A673 (cell line): ENCODE data around the gene ARSB. TPM values are rescaled to one million over a fixed set of nuclear protein-coding genes. Genes with fewer than 3 reads are reported as not detected.
A peak's percentile ranks its signal among the peaks of the same experiment; 100 is the strongest.

Experiments used
- BruUV-seq: library from RNA; stranded (reverse); fragments of 400-500 nt; replicated peaks from 2 replicates; lab custom pipeline; 2021; lab: Mats Ljungman, UMichigan
- CTCF ChIA-PET: fragments of 300-600 bp; sonication (Branson Sonifier 250); formaldehyde crosslinking; loops from one replicate; lab custom pipeline; 2022; ENCODE audit warnings: antibody characterized with exemption; lab: Charles Lee
- POLR2A ChIA-PET: fragments of 300-600 bp; sonication (Branson Sonifier 250); formaldehyde crosslinking; loops from one replicate; lab custom pipeline; 2022; ENCODE audit warnings: antibody characterized with exemption; ENCODE audit not compliant: low non-redundant PET; lab: Charles Lee
- DNase-seq: peaks from one replicate; pipeline ENCODE4 v3.0.0-alpha.2; 2015; ENCODE audit warnings: low spot score
- H3K27ac ChIP-seq: fragments of 200-600 bp; sonication (generic); 2 replicates; pipeline ENCODE4 v1.5.1; 2016; ENCODE audit warnings: mixed run types, low read depth, mild to moderate bottlenecking, mixed read lengths, antibody characterized with exemption, low read length; ENCODE audit not compliant: poor library complexity, severe bottlenecking
- H3K27me3 ChIP-seq: fragments of 200-600 bp; sonication (generic); replicated peaks from 2 replicates; pipeline ENCODE4 v1.6.1; 2017; ENCODE audit warnings: mixed run types, low read depth, mild to moderate bottlenecking, mixed read lengths, antibody characterized with exemption, low read length; ENCODE audit not compliant: insufficient read depth, poor library complexity
- H3K36me3 ChIP-seq: fragments of 200-600 bp; sonication (generic); 2 replicates; pipeline ENCODE4 v1.6.1; 2016; ENCODE audit warnings: mixed run types, mild to moderate bottlenecking, mixed read lengths, antibody characterized with exemption, low read length; ENCODE audit not compliant: insufficient read depth, poor library complexity, severe bottlenecking
- H3K4me1 ChIP-seq: fragments of 200-600 bp; sonication (generic); 2 replicates; pipeline ENCODE4 v1.6.1; 2017; ENCODE audit warnings: mixed run types, mild to moderate bottlenecking, mixed read lengths, antibody characterized with exemption, low read length; ENCODE audit not compliant: insufficient read depth, poor library complexity, severe bottlenecking
- H3K4me3 ChIP-seq: fragments of 200-600 bp; sonication (generic); 2 replicates; pipeline ENCODE4 v1.5.1; 2016; ENCODE audit warnings: low read depth, mixed run types, mild to moderate bottlenecking, mixed read lengths, low read length; ENCODE audit not compliant: poor library complexity, severe bottlenecking
- H3K9me3 ChIP-seq: fragments of 200-600 bp; sonication (generic); 2 replicates; pipeline ENCODE4 v1.6.1; 2016; ENCODE audit warnings: mixed run types, low read depth, mild to moderate bottlenecking, mixed read lengths, antibody characterized with exemption, low read length; ENCODE audit not compliant: poor library complexity, severe bottlenecking
- CTCF ChIP-seq: fragments of 300-800, 200-600 bp; sonication (generic); conservative IDR thresholded peaks from 2 replicates; pipeline ENCODE4 v1.5.1; 2017; ENCODE audit warnings: low read depth, mild to moderate bottlenecking, antibody characterized with exemption, low read length, moderate library complexity, mixed read lengths
- EZH2 ChIP-seq: fragments of 200-600 bp; sonication (generic); IDR thresholded peaks from 2 replicates; pipeline ENCODE4 v1.6.1; 2017; ENCODE audit warnings: borderline replicate concordance, low read depth, mild to moderate bottlenecking, mixed read lengths, antibody characterized with exemption, low read length; ENCODE audit not compliant: poor library complexity, severe bottlenecking
- intact Hi-C: fragments of 100-400 bp; cut with micrococcal nuclease; formaldehyde crosslinking; loops from one replicate; pipeline ENCODE4 v1.10.0; 2022; ENCODE audit not compliant: unreplicated experiment
- total RNA-seq: library from RNA; stranded (reverse); gene quantifications from 2 replicates; pipeline ENCODE4 v1.2.3, GENCODE V29; 2021

Gene ARSB
- total RNA-seq, 1 experiment from 2014 or later = 16.8 TPM

DNA sequence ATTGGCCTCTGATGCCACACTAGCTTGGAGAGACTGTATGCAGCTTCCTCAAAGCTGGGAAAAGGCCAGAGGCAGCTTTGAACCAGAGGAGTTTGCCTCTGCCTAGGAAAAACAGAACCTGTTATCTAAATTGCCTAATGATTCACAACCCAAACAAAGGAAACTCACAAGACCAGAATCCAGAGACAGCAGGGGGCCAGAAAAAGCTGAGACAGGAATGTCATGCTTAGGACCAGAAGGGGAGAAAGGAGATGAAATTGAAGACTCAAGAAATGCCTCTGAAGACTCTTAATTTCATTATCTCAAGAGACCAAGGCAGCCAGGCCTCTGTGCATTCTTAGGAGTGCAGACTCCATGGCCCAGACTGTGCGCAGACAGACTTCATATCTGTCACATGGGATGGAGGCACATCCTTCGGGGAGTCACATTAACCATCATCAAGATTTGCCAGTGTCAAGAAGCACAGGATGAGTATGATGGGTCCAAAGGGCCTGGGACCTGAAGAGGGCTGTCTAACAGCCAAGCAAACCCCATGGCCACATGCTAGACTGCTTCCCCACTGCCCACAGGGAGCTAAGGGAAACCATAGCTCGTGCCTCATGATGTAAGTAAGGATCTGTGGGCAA lies 57.3 kb downstream of the ARSB start:
- Histone ChIP-seq H3K4me1 (peaks cover 10% of the 10 kb centered on the region), H3K9me3 (no peaks in the 10 kb centered on the region), H3K4me3 (no peak overlapping the region), H3K27me3 (no peaks in the 10 kb centered on the region), H3K27ac (no peak overlapping the region), H3K36me3 (no peaks in the 10 kb centered on the region)
- no TSS peak for BruUV-seq
- ChIA-PET CTCF (no interaction called here), POLR2A (no interaction called here)
- TF ChIP-seq EZH2 (no peak), CTCF (no peak)
- intact Hi-C loops = no loop called here
- peak; percentile 84 for DNase-seq

DNA sequence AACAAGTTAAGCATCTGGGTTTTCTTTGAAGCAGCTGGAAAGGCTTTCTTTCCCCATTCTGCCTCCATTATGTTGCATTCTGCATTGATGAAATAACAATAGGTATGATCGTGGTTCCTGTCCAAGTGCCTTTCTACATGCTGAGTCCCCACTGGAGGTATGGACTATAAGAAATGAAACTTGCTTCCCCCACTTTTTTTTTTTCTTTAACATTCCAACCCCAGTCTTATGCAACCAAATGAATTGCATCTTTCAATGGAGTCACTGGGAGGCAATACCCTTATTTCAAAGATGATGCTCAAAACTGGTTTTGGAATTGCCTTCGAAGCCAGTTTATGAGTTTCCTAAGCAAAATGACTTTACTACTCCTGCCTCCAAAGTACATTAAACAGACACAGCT lies 58.9 kb downstream of the ARSB start:
- intact Hi-C loops = no loop called here
- Histone ChIP-seq H3K27me3 (no peaks in the 10 kb centered on the region), H3K4me1 (peaks cover 10% of the 10 kb centered on the region), H3K27ac (no peak overlapping the region), H3K36me3 (no peaks in the 10 kb centered on the region), H3K9me3 (no peaks in the 10 kb centered on the region), H3K4me3 (no peak overlapping the region)
- ChIA-PET CTCF (no interaction called here), POLR2A (no interaction called here)
- no peak for DNase-seq
- BruUV-seq = no TSS peak
- no peak for TF ChIP-seq EZH2

DNA sequence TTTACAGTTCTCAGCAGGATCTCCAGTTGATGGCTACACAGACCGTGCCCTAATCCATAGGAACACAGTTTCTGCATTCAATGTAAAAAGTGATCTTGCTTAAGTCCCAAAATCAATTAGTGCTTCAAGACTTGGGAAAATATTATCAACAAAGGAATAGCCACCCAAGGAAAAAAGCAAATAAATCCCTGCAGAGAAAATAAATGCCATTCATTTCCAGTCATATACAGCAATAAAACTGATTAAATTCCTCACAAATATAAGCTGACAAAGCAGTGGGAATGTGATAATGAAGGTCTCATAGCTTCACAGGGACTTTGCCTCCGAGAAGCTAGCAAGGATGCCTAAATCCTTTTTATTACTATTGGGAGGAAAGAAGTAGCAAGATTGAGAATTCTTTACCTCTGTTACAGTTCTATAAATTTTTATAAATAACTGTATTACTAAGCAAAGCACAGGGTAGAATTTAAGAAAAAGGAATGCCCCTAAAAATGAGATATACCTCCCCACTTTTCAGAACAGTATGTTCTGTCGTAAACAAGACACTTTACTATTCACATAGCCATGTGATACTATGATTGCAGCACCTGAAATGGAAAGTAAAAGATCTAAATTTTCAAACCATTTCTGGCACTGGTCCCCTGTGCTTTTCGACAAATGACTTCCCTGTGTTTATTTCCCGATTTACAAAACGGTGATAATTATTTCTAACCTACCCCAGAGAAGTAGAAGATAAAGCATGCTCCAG lies 59.8 kb downstream of the ARSB start:
- TF ChIP-seq EZH2 (no peak), CTCF (no peak)
- H3K27me3 ChIP-seq = no peaks in the 10 kb centered on the region
- no peaks in the 10 kb centered on the region for H3K36me3 ChIP-seq
- H3K4me3 ChIP-seq = no peak overlapping the region
- ChIA-PET CTCF (no interaction called here), POLR2A (no interaction called here)
- intact Hi-C loops = no loop called here
- BruUV-seq = no TSS peak
- H3K9me3 ChIP-seq = no peaks in the 10 kb centered on the region
- no peak for DNase-seq
- peaks cover 8% of the 10 kb centered on the region for H3K4me1 ChIP-seq
- H3K27ac ChIP-seq = no peak overlapping the region
